ENCODE data around the gene PLA2G2A. TPM values are rescaled to one million over a fixed set of nuclear protein-coding genes. Genes with fewer than 3 reads are reported as not detected.

Gene PLA2G2A
- total and polyA plus RNA-seq, 2 of the 8 experiments (the other 6 are each of a cell fraction or from before 2014, with no cell fraction given): 0.69 to 3.7 TPM

- TF ChIP-seq TCF12 (IDR thresholded peaks at IDR 0.05; ENCODE audit: low read depth, low read length): no peak
Measured at GRCh38 chr1:19978143-19978542, 1.3 kb downstream of the PLA2G2A start (continued).
